Activated T-helper 1 cell treated with anti-CD3 and anti-CD28 coated beads, Interleukin-12 subunit alpha, Interleukin-12 subunit beta, Interleukin-2, Interleukin-4 antibody, amounts not matched to agents 30 ng/mL and 10 ng/mL and 1 ng/mL, durations not matched to agents 14 hours and 24 hours and 36 hours (primary cell): ENCODE measurements around the gene SLC9A7. TPM values are rescaled to one million over a fixed set of nuclear protein-coding genes. Genes with fewer than 3 reads are reported as not detected.

Source experiments
- DNase-seq: peaks from one replicate; pipeline ENCODE4 v3.0.0; 2021; ENCODE audit warnings: low spot score
- H3K27ac Mint-ChIP-seq: one replicate; pipeline ENCODE4 v1.8.0; 2021; ENCODE audit warnings: mild to moderate bottlenecking, mixed read lengths
- H3K27me3 Mint-ChIP-seq: one replicate; pipeline ENCODE4 v1.8.0; 2022; ENCODE audit warnings: mild to moderate bottlenecking, moderate library complexity, mixed read lengths; ENCODE audit not compliant: insufficient read depth
- H3K36me3 Mint-ChIP-seq: one replicate; pipeline ENCODE4 v1.8.0; 2021; ENCODE audit warnings: low read depth, mixed read lengths
- H3K4me1 Mint-ChIP-seq: one replicate; pipeline ENCODE4 v1.8.0; 2021; ENCODE audit warnings: low read depth, mixed read lengths
- H3K4me3 Mint-ChIP-seq: one replicate; pipeline ENCODE4 v1.8.0; 2021; ENCODE audit warnings: mild to moderate bottlenecking, moderate library complexity, mixed read lengths
- H3K9me3 Mint-ChIP-seq: one replicate; pipeline ENCODE4 v1.8.0; 2021; ENCODE audit warnings: mixed read lengths
- intact Hi-C: fragments of 100-400 bp; cut with micrococcal nuclease; formaldehyde crosslinking; loops from one replicate; pipeline ENCODE4 v1.15.1; 2024
- total RNA-seq: library from RNA; stranded (reverse); gene quantifications from 2 replicates; pipeline ENCODE4 v1.2.3, GENCODE V29; 2022

The SLC9A7 gene
- total RNA-seq, 1 donor from 2014 or later = 36.9 TPM

- intact Hi-C loops = loop anchor here (1.0 to 5.0 kb wide), 6 partner anchors 10 to 83 kb away; partner anchors contain the start of genes CHST7 and ZNF674
- peaks cover 39% of the 10 kb centered on the region for H3K4me1 Mint-ChIP-seq
- H3K9me3 Mint-ChIP-seq = no peaks in the 10 kb centered on the region
- no peaks in the 10 kb centered on the region for H3K27me3 Mint-ChIP-seq
- peak overlapping the region; percentile 93 for H3K27ac Mint-ChIP-seq
- peak overlapping the region; percentile 42 for H3K4me3 Mint-ChIP-seq
- peaks cover 33% of the 10 kb centered on the region for H3K36me3 Mint-ChIP-seq
- no peak for DNase-seq
These were observed 131.1 kb downstream of the SLC9A7 start for GRCh38 chrX:46627711-46628419.

- intact Hi-C loops = loop anchor here (5.0 kb wide), 1 partner anchor 75 kb away; no protein-coding TSS in a partner anchor
- Mint-ChIP-seq H3K9me3 (no peaks in the 10 kb centered on the region), H3K36me3 (peaks cover 34% of the 10 kb centered on the region)
These were observed 131.9 kb downstream of the SLC9A7 start for GRCh38 chrX:46627062-46627461.

GRCh38 chrX:46626566-46626965, 132.4 kb downstream of the SLC9A7 start:
- no peak for DNase-seq
- H3K27ac Mint-ChIP-seq = peak overlapping the region; percentile 93
- peaks cover 36% of the 10 kb centered on the region for H3K4me1 Mint-ChIP-seq
- H3K9me3 Mint-ChIP-seq = no peaks in the 10 kb centered on the region
- H3K36me3 Mint-ChIP-seq = peaks cover 35% of the 10 kb centered on the region
- H3K27me3 Mint-ChIP-seq = no peaks in the 10 kb centered on the region
- intact Hi-C loops = loop anchor here (5.0 kb wide), 1 partner anchor 76 kb away; no protein-coding TSS in a partner anchor
- H3K4me3 Mint-ChIP-seq = peak overlapping the region; percentile 25

More at GRCh38 chrX:46627062-46627461, 131.9 kb downstream of the SLC9A7 start:
- DNase-seq = no peak
- peak overlapping the region; percentile 15 for H3K4me3 Mint-ChIP-seq
- H3K27ac Mint-ChIP-seq = peak overlapping the region; percentile 93
- H3K27me3 Mint-ChIP-seq = no peaks in the 10 kb centered on the region
- peaks cover 36% of the 10 kb centered on the region for H3K4me1 Mint-ChIP-seq

GRCh38 chrX:46624090-46624786, 134.7 kb downstream of the SLC9A7 start:
- intact Hi-C loops = no loop called here
- Mint-ChIP-seq H3K4me3 (no peak overlapping the region), H3K36me3 (peaks cover 32% of the 10 kb centered on the region), H3K4me1 (peaks cover 31% of the 10 kb centered on the region), H3K27me3 (no peaks in the 10 kb centered on the region), H3K27ac (no peak overlapping the region), H3K9me3 (no peaks in the 10 kb centered on the region)
- no peak for DNase-seq

GRCh38 chrX:46621572-46621971, 137.3 kb downstream of the SLC9A7 start:
- intact Hi-C loops = no loop called here
- peaks cover 7% of the 10 kb centered on the region for H3K9me3 Mint-ChIP-seq
- no peak overlapping the region for H3K4me3 Mint-ChIP-seq
- peaks cover 39% of the 10 kb centered on the region for H3K36me3 Mint-ChIP-seq
- no peak overlapping the region for H3K27ac Mint-ChIP-seq
- H3K4me1 Mint-ChIP-seq = peaks cover 24% of the 10 kb centered on the region
- no peak for DNase-seq
- H3K27me3 Mint-ChIP-seq = no peaks in the 10 kb centered on the region

GRCh38 chrX:46620505-46620904, 138.4 kb downstream of the SLC9A7 start:
- no peak overlapping the region for H3K27ac Mint-ChIP-seq
- intact Hi-C loops = no loop called here
- no peaks in the 10 kb centered on the region for H3K27me3 Mint-ChIP-seq
- peaks cover 22% of the 10 kb centered on the region for H3K4me1 Mint-ChIP-seq
- DNase-seq = no peak
- no peak overlapping the region for H3K4me3 Mint-ChIP-seq
- peaks cover 40% of the 10 kb centered on the region for H3K36me3 Mint-ChIP-seq
- H3K9me3 Mint-ChIP-seq = peaks cover 7% of the 10 kb centered on the region

- Mint-ChIP-seq H3K27ac (no peak overlapping the region), H3K9me3 (peaks cover 7% of the 10 kb centered on the region), H3K27me3 (no peaks in the 10 kb centered on the region), H3K4me3 (no peak overlapping the region), H3K4me1 (peaks cover 28% of the 10 kb centered on the region), H3K36me3 (peaks cover 46% of the 10 kb centered on the region)
- intact Hi-C loops = loop anchor here (1.0 to 10.0 kb wide), 2 partner anchors 9 to 294 kb away; no protein-coding TSS in a partner anchor
- DNase-seq = no peak
These were observed 140.0 kb downstream of the SLC9A7 start for GRCh38 chrX:46618947-46619346.

- Mint-ChIP-seq H3K36me3 (peaks cover 54% of the 10 kb centered on the region), H3K4me1 (peaks cover 33% of the 10 kb centered on the region), H3K27me3 (no peaks in the 10 kb centered on the region), H3K4me3 (peak overlapping the region; percentile 62), H3K27ac (peak overlapping the region; percentile 86), H3K9me3 (peaks cover 7% of the 10 kb centered on the region)
- no peak for DNase-seq
- intact Hi-C loops = loop anchor here (1.0 to 10.0 kb wide), 2 partner anchors 10 to 293 kb away; no protein-coding TSS in a partner anchor
These were observed 141.0 kb downstream of the SLC9A7 start for GRCh38 chrX:46617906-46618305.

- peak; percentile 38 for DNase-seq
- intact Hi-C loops = loop anchor here (2.0 to 10.0 kb wide), 3 partner anchors 17 to 287 kb away; partner anchors contain the start of gene CHST7
- peak overlapping the region; percentile 70 for H3K27ac Mint-ChIP-seq
- no peaks in the 10 kb centered on the region for H3K9me3 Mint-ChIP-seq
- peak overlapping the region; percentile 11 for H3K4me3 Mint-ChIP-seq
- H3K4me1 Mint-ChIP-seq = peaks cover 66% of the 10 kb centered on the region
- H3K27me3 Mint-ChIP-seq = no peaks in the 10 kb centered on the region
- peaks cover 28% of the 10 kb centered on the region for H3K36me3 Mint-ChIP-seq
These were observed 147.1 kb downstream of the SLC9A7 start for GRCh38 chrX:46611658-46612362.

GRCh38 chrX:46610070-46610658, 148.8 kb downstream of the SLC9A7 start:
- DNase-seq = no peak
- H3K27me3 Mint-ChIP-seq = no peaks in the 10 kb centered on the region
- no peaks in the 10 kb centered on the region for H3K9me3 Mint-ChIP-seq
- H3K4me3 Mint-ChIP-seq = no peak overlapping the region
- intact Hi-C loops = loop anchor here (2.0 to 10.0 kb wide), 3 partner anchors 19 to 285 kb away; partner anchors contain the start of gene CHST7
- H3K36me3 Mint-ChIP-seq = peaks cover 30% of the 10 kb centered on the region
- H3K4me1 Mint-ChIP-seq = peaks cover 66% of the 10 kb centered on the region
- peak overlapping the region; percentile 74 for H3K27ac Mint-ChIP-seq

- Mint-ChIP-seq H3K9me3 (no peaks in the 10 kb centered on the region), H3K27ac (no peak overlapping the region), H3K4me3 (no peak overlapping the region), H3K36me3 (peaks cover 21% of the 10 kb centered on the region), H3K4me1 (peaks cover 55% of the 10 kb centered on the region), H3K27me3 (no peaks in the 10 kb centered on the region)
- DNase-seq = no peak
- intact Hi-C loops = no loop called here
These were observed 151.0 kb downstream of the SLC9A7 start for GRCh38 chrX:46607916-46608315.

- intact Hi-C loops = no loop called here
- Mint-ChIP-seq H3K27ac (no peak overlapping the region), H3K36me3 (peaks cover 34% of the 10 kb centered on the region), H3K27me3 (no peaks in the 10 kb centered on the region), H3K4me3 (no peak overlapping the region), H3K9me3 (no peaks in the 10 kb centered on the region), H3K4me1 (peaks cover 17% of the 10 kb centered on the region)
- no peak for DNase-seq
These were observed 156.3 kb downstream of the SLC9A7 start for GRCh38 chrX:46602468-46603102.
